GM21825 (cell line): ENCODE data around the gene GTF2IRD1.

ENCODE experiments used
- ATAC-seq: cut with Tn5 transposase; IDR thresholded peaks from one replicate; pipeline ENCODE4 v1.9.1; 2021; ENCODE audit warnings: mild to moderate bottlenecking, moderate library complexity; ENCODE audit not compliant: unreplicated experiment

Gene GTF2IRD1

DNA sequence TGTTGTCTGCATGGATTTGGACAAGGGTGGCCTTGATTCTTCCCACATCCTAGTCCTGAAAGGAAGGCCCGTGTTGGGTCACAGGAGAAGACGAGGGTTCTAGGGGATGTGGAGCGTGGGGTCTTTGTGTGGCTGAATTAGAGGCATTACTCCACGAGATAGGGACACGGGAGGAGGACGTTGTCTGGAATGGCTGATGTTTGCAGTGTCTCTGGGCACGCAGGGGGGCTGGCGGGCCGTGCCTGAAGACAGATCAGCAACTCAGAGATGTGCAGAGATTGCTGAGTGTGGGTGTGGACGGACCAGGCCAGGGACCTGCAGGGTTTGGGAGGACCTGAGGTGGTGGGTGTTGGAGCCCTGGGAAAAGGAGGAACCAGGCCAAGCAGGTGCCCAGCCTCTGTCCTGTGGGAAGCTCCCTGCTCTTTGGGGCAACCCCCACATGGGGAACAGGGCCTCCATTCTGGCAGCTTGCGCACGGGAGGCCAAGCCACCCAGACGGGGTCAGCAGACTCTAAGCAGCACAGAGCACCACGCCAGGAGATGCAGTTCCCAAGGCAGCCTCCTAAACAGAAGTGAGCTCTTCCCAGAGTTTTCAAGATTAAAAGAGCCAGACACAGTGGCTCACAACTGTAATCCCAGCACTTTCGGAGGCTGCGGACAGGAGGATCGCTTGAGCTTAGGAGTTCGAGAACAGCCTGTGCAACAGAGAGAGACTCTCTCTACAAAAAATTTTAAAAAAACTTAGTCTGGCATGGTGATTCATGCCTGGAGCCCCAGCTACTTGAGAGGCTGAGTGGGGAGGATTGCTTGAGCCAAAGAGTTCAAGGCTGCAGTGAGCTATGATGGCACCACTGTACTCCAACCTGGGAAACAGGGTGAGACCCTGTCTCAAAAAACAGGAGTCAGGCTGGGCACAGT lies 132.8 kb downstream of the GTF2IRD1 start:
- no peak for ATAC-seq

DNA sequence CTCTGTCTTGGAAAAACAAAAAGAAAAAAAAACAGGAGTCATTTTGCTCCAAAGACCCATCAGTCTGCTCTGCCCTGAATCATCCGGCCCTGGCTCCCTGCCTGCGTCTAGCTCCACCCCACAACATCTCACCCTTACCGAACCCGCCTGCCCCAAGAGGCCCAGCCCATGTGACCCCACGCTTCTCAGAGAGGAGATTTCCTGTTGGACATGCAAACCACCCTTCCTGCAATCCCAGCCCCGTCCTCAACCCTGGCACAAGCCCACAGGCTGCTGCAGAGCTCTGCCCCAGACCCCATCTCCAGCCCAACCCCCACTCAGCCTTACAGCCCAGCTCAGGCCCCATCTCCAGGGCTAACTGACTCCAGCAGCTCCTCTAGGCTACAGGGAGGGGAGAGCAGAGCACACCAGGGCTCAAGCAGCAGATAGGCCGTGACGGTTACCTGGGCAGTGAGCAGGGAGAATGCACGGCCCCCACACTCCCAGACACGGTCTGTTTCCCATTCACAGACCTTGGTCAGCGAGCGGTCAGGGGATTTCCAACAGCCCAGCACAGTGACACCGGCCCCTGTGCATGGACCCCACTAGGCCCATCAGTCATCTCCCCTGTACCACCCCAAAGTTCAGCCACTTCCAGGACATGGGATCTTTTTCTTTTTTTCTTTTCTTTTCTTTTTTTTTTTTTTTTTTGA lies 133.9 kb downstream of the GTF2IRD1 start:
- ATAC-seq, result peak; percentile 82

DNA sequence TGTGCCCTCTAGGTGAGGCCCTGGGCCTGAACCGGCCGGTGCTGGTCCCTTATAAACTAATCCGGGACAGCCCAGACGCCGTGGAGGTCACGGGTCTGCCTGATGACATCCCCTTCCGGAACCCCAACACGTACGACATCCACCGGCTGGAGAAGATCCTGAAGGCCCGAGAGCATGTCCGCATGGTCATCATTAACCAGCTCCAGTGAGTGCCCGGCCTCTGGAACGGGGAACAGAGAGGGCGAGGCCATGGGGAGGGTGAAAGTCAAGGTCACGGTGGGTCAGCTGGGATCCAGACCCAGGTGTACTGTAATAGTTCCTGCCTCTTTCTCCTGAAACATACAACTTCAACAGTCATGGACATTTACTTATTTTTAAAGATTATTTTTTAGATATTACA lies 137.1 kb downstream of the GTF2IRD1 start:
- ATAC-seq, result no peak

DNA sequence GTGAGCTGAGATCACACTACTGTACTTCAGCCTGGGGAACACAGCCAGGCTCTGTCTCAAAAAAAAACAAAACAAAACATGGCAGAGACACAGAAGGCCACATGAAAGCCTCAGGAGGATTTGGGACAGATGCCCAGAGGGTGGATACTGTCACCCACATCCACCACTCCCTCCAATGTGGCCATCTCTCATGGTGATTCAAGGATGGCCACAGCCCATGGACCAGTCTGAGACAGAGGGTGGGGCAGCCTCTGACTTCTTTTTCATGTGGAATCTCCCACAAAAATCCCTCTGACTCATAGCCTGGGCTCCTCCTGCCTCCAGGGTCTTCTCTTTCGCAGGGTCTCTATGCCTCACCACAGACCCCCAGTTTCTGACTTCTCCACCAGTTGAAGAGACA lies 144.9 kb downstream of the GTF2IRD1 start:
- no peak for ATAC-seq

DNA sequence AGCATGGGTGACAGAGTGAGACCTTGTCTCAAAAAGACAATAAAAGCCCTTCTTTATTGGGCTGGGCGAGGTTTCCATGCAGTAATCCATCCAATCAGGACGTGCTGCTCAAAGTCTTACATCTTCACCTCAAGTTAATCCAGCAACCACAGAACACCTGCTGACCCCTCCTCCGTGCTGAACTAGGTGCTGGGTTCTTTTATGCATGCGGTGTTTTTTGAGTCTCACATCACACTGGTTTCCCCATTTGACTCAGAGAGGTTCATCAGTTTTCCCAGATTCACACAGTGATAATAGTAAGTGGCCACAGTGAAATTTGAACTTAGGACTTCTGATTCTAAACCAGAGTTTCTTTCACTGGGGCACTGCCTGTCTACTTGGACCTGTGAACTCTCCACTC lies 145.5 kb downstream of the GTF2IRD1 start:
- peak; percentile 53 for ATAC-seq

DNA sequence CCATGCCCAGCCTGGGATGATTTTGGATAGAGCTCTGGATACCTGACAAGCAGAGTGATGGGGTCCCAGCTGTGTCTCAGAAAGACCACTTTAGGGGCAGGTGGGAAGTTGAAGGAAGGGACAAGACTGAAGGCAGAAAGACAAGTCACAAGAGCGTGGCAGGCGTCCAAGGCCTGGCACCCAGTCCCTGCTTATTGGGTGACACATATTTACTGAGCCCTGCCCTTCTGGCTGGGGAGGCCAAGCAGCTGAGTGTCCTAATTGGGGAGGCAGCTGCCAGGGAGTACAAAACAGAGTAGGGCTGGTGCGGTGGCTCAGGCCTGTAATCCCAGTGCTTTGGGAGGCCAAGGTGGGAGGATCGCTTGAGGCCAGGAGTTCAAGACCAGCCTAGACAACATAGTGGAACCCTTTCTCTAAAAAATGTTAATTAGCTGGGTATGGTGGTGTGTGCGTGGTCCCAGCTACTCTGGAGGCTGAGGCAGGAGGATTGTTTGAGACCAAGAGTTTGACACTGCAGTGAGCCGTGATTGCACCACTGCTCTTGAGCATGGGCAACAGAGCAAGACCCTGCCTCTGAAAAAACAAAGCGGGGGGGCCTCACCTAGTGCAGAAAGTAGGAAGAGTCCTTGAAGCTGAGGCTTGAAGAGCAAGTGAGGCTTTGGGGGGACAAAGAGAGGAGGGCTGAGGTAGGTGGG lies 150.8 kb downstream of the GTF2IRD1 start:
- ATAC-seq, result no peak

DNA sequence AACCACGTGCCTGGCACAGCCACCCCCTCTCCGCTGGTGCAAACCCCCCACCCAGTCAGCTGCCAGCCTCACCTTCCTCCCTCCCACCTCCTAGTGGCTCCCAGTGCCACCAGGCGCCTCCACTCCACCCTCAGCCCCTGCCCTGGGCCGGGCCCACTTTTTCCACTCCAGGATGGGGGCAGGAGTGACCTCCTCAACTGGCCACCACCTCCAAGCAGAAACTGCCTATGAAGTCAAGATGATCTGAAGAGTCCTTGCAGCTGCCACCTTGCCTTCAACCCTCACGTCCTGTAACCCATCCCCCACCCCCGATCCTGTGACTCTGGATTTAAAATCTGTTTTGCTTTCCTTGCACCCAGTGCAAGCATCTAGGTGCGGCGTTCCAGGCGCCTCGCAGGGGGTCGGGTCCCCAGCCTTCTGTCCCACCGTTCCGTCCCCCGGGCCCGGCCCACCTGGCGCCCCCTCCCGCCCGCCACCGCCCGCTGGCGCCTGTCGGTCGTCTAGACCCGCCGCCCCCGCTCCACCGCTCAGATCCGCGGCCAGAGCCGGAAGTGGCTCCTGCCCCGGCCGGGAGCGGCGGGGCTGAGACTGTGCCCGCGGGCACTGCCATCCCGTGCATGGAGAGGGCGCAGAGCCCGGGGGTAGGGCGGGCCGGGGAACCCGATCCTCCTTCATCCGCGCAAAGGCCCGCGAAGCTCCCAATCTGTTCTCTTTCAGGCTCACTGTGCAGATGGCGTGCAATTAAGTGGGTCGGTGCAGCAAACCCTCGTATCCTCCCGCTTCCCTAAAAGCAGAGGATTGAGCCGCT lies 152.6 kb downstream of the GTF2IRD1 start:
- ATAC-seq, result no peak

DNA sequence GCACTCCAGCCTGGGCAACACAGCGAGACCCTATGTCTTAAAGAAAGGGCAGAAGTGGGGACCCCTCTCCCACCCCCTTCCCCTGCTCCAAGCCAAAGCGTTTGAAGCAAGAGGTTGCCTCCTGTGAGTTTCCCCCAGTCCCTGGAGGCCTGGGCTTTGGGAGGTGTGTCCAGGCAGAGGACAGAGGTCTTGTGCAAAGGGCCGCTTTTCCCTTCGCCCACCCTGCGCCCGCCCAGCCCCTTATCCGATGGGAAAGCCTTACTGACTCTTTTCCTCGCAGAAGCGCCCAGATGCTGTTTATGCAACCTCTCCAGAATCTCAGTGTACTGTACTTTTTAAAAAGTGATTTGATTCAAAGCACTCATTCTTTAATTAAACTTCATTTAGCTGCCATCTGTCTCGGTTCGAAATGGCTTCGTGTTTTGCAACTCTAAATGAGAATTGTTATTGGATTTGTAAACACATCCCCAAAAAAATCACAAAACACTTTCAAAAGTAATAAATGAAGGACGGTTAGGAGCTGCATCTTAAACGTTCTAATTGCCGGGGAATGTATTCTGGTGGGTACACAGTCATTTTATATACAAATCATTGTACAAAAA lies 153.3 kb downstream of the GTF2IRD1 start:
- no peak for ATAC-seq

DNA sequence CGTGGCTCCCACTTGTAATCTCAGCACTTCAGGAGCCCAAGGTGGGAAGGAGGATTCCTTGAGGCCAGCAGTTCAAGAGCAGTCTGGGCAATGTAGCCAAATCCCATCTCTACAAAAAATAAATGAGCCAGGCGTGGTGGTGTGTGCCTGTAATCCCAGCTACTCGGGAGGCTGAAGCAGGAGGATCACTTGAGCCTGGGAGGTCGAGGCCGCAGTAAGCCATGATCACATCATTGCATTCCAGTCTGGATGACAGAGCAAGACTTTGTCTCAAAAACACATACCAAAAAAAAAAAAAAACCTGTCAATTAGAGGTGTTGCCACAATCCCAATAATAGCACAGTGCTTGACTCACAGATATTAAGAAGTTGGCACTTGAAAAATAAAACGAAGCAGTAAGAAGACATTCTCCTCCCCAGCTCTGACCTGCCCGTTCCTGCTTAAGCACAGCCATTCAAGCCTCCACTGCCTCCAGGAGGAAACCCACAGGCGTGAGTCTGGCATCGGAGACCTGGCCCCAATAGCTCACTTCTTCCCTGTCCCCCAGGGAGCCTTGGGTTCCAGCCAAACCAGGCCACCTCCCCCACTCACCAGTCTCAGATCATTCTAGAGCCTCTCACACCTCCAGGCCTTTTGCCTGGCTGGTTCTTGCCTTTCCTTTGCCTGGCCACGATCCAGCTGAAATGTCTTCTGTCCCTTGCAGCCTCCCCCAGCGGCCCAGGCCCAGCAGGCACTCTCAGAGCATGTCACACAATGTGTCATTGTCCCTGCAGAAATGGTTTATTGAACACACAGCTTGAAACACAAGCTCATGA lies 158.5 kb downstream of the GTF2IRD1 start:
- ATAC-seq, result no peak

DNA sequence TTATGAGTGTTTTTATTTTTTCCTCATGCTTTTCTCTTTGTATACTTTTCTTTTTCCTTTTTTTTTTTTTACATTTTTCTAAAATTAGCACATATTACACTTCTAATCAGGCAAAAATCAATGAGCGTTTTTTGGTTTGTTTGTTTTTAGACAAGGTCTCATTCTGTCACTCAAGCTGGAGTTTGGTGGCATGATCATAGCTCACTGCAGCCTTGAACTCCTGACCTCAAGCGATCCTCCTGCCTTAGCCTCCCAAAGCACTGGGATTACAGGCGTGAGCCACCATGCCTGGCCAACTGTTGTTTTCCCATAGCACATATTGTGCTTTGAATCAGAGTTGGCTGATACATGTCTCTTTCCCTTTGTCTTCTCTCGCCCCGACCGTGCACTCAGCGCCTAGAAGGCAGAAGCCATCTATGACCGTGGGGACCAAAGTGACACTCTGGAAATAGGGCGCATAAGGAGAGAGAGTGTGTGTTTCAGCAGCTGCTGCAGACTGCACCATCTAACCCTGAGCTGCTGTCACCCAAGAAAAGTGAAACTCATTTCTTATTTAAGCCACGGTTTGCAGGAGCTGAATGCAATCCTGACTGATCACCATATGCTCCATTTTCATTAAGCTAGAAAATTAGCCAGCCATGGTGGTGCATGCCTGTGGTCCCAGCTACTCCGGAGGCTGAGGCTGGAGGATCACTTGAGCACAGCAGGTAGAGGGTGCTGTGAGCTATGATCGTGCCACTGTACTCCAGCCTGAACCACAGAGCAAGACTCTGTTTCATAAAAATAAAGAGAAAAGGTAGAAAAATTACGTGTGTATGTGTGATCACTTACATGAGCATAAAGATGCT lies 162.5 kb downstream of the GTF2IRD1 start:
- ATAC-seq, result no peak

DNA sequence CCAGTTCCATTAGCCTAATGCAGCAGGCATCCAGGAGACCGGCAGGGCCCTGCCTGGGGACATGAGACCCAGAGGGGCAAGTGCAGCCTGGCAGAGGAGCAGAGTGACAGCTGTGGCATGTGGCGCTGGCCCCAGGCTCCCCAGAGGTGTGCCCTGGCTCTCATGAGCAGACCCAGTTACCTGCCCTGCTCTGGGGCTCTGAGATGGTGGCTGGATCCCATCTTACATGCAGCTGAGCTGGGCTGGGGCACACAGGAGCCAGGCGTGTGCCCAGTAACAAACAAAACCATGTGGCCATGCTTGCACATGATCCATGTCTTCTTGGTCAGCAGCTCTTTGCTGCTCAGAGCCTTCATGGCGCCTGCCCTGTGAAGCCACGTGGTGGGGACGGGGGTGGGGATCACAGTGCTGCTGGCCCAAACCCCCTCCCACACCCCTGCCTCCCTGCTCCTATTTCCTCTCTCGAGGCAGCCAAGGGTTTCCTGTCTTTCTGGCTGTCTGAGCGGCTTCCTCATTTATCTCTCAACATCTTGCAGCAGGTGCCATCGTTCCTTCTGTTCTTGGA lies 163.6 kb downstream of the GTF2IRD1 start:
- ATAC-seq, result no peak

DNA sequence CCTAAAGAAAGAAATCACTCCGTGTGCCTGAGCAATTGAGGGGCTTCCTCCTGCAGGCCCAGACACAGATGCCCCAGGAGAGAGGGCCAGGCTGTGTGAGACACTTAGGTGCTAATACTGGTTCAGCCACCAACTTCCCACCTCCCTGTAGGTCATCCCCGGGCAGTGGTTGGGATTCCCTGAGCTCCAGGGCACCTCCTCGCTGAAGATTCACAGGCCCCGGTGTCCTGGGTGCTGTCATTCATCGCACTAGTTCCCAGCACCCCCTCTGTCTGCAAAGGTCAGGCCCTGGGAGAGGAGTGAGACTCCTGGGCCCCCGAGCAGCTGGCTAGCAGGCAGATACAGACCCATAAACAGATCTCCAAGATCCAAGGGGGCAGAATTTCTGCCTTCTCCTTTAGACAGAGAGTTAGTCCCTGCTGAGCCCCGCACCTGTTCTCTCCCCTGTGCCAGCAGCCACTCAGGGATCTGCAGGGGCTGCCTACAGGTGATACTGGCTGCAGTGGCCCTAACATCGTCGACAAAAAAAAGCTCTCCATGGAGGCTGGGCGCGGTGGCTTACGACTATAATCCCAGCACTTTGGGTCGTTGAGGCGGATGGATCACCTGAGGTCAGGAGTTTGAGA lies 165.6 kb downstream of the GTF2IRD1 start:
- no peak for ATAC-seq

DNA sequence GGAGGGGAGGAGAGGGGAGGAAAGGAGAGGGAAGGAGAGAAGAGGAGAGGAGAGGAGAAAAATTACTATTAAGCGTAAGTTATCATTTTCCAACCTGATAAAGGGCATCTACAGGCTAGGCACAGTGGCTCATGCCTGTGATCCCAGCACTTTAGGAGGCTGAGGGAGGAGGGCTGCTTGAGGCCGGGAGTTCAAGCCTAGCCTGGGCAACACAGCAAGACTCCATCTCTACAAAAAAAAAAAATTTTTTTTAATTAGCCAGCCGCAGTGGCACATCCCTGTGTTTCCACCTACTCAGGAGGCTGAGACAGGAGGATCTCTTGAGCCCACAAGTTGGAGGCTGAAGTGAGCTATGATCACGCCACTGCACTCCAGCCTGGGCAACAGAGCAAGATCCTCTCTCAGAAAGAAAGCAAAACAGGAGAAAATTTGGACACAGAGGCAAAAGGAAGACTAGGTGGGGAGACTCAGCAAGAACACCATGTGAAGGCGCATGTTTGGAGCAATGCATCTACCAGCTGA lies 168.6 kb downstream of the GTF2IRD1 start:
- no peak for ATAC-seq

DNA sequence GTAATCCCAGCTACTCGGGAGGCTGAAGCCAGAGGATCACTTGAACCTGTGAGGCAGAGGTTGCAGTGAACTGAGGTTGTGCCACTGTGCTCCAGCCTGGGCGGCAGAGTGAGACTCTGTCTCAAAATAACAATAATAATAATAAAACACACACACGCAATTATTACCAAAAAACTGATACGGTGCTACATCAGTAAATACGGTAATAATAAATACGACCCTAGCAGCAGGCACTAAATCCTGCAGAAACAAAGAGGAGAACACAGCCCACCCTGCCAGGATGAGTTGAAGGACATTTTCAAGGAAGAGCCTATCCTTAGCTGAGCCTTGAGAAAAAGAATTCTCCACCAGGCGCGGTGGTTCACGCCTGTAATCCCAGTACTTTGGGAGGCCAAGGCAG lies 169.4 kb downstream of the GTF2IRD1 start:
- ATAC-seq, result no peak

DNA sequence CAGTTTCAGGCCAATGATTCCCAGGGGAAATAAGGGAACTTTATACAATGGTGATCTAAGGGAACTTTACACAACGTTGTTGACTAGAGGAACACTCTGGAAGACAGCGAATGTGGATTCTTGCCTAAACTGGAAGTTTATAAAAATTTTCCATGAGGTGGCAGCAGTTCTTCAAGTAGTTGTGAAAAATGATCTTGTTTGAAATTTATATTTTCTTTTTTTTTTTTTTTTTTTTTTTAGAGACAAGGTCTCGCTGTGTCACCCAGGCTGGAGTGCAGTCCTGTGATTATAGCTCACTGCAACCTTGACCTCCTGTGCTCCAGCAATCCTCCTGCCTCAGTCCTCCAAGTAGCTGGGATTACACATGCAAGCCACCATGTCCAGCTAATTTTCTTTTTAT lies 171.7 kb downstream of the GTF2IRD1 start:
- ATAC-seq, result no peak

DNA sequence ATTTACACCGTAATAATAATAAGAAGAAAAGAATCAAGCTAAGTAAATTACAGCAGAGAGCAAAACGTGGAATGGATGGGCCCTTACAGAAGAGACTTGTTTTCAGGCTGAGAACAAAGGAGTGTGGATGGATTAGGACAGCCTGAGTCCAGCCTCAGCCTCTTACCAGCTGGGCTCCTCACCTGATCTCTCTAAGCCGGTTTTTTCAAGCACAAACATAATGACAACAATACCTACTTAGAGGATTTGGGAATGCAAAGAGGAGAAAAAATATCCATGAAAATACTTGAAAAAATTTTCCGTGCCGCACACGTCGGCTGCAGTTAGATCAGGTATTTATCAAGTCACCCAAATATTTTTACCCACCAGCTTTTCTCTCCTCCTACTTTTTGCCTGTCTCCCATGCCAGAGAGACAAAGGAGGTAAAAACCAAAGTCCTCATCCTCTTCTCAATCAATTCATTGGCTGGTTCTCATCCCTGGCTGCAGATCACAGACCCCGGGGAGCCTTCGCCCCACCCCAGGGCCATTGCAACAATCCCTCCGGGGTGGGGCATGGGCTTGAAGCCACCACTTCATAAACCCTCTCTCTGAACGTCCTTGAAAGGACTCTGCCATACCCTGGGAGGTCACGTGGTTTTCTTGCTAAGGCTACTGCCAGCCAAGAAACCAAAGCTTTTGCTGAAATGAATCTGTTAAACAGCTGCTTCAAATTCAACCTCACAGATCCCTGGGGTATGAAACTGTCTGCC lies 174.1 kb downstream of the GTF2IRD1 start:
- ATAC-seq, result no peak

DNA sequence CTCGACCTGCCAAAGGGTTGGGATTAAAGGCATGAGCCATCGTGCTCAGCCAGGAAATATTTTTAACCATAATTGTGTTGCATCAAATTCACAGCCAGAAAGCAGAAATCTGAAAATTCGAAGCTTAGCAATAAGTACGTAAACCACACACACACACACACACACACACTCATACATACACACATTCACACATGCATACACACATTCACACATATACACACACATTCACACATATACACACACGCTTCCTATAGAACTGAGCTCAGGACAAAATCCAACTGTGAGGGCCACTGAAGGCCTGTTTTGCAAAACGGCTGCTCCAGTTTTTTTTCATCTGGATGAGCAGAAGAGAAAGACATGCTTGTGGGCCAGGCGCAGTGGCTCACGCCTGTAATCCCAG lies 178.8 kb downstream of the GTF2IRD1 start:
- ATAC-seq, result no peak
